ENCODE results near the gene UBR3. TPM values are rescaled to one million over a fixed set of nuclear protein-coding genes. Genes with fewer than 3 reads are reported as not detected.
A peak's percentile ranks its signal among the peaks of the same experiment; 100 is the strongest.
"Not testable (repeated sequence)": the region's sequence is repeated elsewhere in the genome, so short reads cannot be mapped to it uniquely, and the experiment has no call there.

UBR3 gene
- total RNA-seq, result 109 TPM
- long read RNA-seq, full-length matches to known transcripts, result 2 of 8 reads
- long read RNA-seq, partial matches to known transcripts, result 4 of 8 reads
- long read RNA-seq, other reads (novel, unspliced or antisense), result 2 of 8 reads

- DNase-seq (ENCODE audit: missing footprints) (peak; percentile 96), ATAC-seq (peak; percentile 93)
- intact Hi-C loops (cut with DNase I), result loop anchor here (1.0 to 5.0 kb wide), 2 partner anchors 50 to 100 kb away; no protein-coding TSS in a partner anchor
Observed at GRCh38 chr2:169827272-169828140, at the start of gene UBR3. UBR3 (plus strand) TSS chr2:169827454; CDS start chr2:169827508, 54 bp downstream.

GRCh38 chr2:169778446-169778845, 48.8 kb upstream of the UBR3 start:
- intact Hi-C loops (cut with DNase I), result no loop called here

GRCh38 chr2:169781249-169782013, 45.8 kb upstream of the UBR3 start:
- DNase-seq (ENCODE audit: missing footprints) (no peak), ATAC-seq (no peak)
- intact Hi-C loops (cut with DNase I), result no loop called here

More at GRCh38 chr2:169778446-169778845, 48.8 kb upstream of the UBR3 start:
- ATAC-seq (no peak), DNase-seq (ENCODE audit: missing footprints) (no peak)

GRCh38 chr2:169782513-169782912, 44.7 kb upstream of the UBR3 start:
- DNase-seq (ENCODE audit: missing footprints) (no peak), ATAC-seq (no peak)
- intact Hi-C loops (cut with DNase I), result no loop called here

GRCh38 chr2:169790581-169790980, 36.7 kb upstream of the UBR3 start:
- no peak for ATAC-seq
- DNase-seq (ENCODE audit: missing footprints), result no peak
- intact Hi-C loops (cut with DNase I), result loop anchor here (10.0 kb wide), 1 partner anchor 266 kb away; no protein-coding TSS in a partner anchor

- no peak for DNase-seq (ENCODE audit: missing footprints)
Observed at GRCh38 chr2:169795181-169795580, 32.1 kb upstream of the UBR3 start.

GRCh38 chr2:169796441-169796840, 30.8 kb upstream of the UBR3 start:
- ATAC-seq, result no peak
- intact Hi-C loops (cut with DNase I), result loop anchor here (10.0 kb wide), 1 partner anchor 272 kb away; no protein-coding TSS in a partner anchor
- no peak for DNase-seq (ENCODE audit: missing footprints)

More at GRCh38 chr2:169795181-169795580, 32.1 kb upstream of the UBR3 start:
- intact Hi-C loops (cut with DNase I), result loop anchor here (10.0 kb wide), 1 partner anchor 270 kb away; no protein-coding TSS in a partner anchor
- ATAC-seq, result no peak

GRCh38 chr2:169797601-169798000, 29.7 kb upstream of the UBR3 start:
- intact Hi-C loops (cut with DNase I), result loop anchor here (10.0 kb wide), 1 partner anchor 273 kb away; no protein-coding TSS in a partner anchor
- no peak for DNase-seq (ENCODE audit: missing footprints)
- no peak for ATAC-seq

- intact Hi-C loops (cut with DNase I), result loop anchor here (10.0 kb wide), 1 partner anchor 274 kb away; no protein-coding TSS in a partner anchor
- DNase-seq (ENCODE audit: missing footprints) (no peak), ATAC-seq (no peak)
Observed at GRCh38 chr2:169798397-169798717, 28.9 kb upstream of the UBR3 start.

GRCh38 chr2:169798718-169799592, 28.3 kb upstream of the UBR3 start, which contains the start of gene SSB:
SSB (plus strand) TSS chr2:169798871; CDS start chr2:169800961, 2,090 bp downstream.
- intact Hi-C loops (cut with DNase I), result loop anchor here (10.0 kb wide), 1 partner anchor 274 kb away; no protein-coding TSS in a partner anchor
- ATAC-seq (peak; percentile 100), DNase-seq (ENCODE audit: missing footprints) (peak; percentile 95)

- DNase-seq (ENCODE audit: missing footprints) (no peak), ATAC-seq (no peak)
- intact Hi-C loops (cut with DNase I), result no loop called here
Observed at GRCh38 chr2:169803480-169803879, 23.8 kb upstream of the UBR3 start.

GRCh38 chr2:169806586-169806985, 20.7 kb upstream of the UBR3 start:
- no peak for ATAC-seq
- intact Hi-C loops (cut with DNase I), result no loop called here

GRCh38 chr2:169808221-169808620, 19.0 kb upstream of the UBR3 start:
- DNase-seq (ENCODE audit: missing footprints) (no peak), ATAC-seq (no peak)
- intact Hi-C loops (cut with DNase I), result no loop called here

More at GRCh38 chr2:169806586-169806985, 20.7 kb upstream of the UBR3 start:
- no peak for DNase-seq (ENCODE audit: missing footprints)

GRCh38 chr2:169815849-169816248, 11.4 kb upstream of the UBR3 start:
- intact Hi-C loops (cut with DNase I), result no loop called here
- DNase-seq (ENCODE audit: missing footprints) (no peak), ATAC-seq (no peak)

GRCh38 chr2:169816961-169817360, 10.3 kb upstream of the UBR3 start:
- DNase-seq (ENCODE audit: missing footprints); ATAC-seq; intact Hi-C loops (cut with DNase I): not testable (repeated sequence)

- ATAC-seq; intact Hi-C loops (cut with DNase I); DNase-seq (ENCODE audit: missing footprints): not testable (repeated sequence)
Observed at GRCh38 chr2:169817369-169817768, 9.9 kb upstream of the UBR3 start.

GRCh38 chr2:169818241-169818640, 9.0 kb upstream of the UBR3 start:
- ATAC-seq (no peak), DNase-seq (ENCODE audit: missing footprints) (no peak)
- intact Hi-C loops (cut with DNase I), result no loop called here

- intact Hi-C loops (cut with DNase I), result no loop called here
- ATAC-seq (no peak), DNase-seq (ENCODE audit: missing footprints) (no peak)
Observed at GRCh38 chr2:169819106-169819505, 8.1 kb upstream of the UBR3 start.
